Measurements from ENCODE around the gene RPTOR. TPM values are rescaled to one million over a fixed set of nuclear protein-coding genes. Genes with fewer than 3 reads are reported as not detected.

RPTOR gene
- total RNA-seq, 1 donor from 2014 or later: 35.7 TPM

DNA sequence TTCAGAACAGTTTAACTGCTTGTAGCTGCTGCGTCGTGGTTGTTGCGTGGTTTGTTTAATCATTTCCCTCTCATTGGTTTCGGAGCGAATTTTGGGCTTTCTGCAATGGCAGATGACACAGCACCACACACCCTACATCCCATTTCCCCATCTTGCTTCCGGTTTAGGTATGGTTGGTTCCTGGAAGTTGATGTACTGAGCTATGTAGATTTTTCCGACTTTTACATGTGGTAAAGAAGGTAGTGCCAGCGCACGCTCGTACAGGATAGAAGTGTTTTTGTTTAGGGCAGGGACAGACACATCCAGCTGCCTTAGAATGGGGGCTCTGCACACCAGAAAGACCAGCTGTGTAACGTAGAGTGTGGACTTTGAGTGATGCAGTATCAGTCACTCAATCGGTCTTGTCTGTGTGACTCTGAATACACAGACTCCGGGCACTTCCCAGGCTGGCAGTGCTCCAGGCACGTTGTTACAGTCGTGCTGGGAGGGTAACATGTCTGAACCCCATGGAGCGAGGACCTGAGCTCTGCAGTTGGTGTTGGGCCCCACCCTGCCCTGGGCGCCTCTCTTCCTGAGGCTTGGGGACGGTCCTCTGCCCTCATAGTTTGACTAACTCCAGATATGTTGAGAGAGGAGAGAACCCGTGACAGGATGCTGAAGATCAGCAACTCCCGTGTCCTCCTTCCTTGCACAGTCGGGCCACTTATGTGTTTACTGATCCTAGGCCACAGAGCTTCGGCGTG, 275.0 kb downstream of the RPTOR start:
- intact Hi-C loops (cut with DNase I): no loop called here
- ATAC-seq: no peak
- peak; percentile 58 for DNase-seq (ENCODE audit: low spot score)

GRCh38 chr17:80820331-80820730, 275.7 kb downstream of the RPTOR start:
- ATAC-seq (no peak), DNase-seq (ENCODE audit: low spot score) (peak; percentile 22)
- intact Hi-C loops (cut with DNase I): no loop called here

- DNase-seq (ENCODE audit: low spot score) (no peak), ATAC-seq (no peak)
- intact Hi-C loops (cut with DNase I): no loop called here
These were observed 276.9 kb downstream of the RPTOR start for GRCh38 chr17:80821546-80821945.

- DNase-seq (ENCODE audit: low spot score) (no peak), ATAC-seq (no peak)
- intact Hi-C loops (cut with DNase I): no loop called here
These were observed 277.5 kb downstream of the RPTOR start for GRCh38 chr17:80822021-80822699.

- DNase-seq (ENCODE audit: low spot score) (no peak), ATAC-seq (no peak)
- intact Hi-C loops (cut with DNase I): no loop called here
These were observed 278.2 kb downstream of the RPTOR start for GRCh38 chr17:80822700-80823410.

- no peak for ATAC-seq
- DNase-seq (ENCODE audit: low spot score): no peak
- intact Hi-C loops (cut with DNase I): no loop called here
These were observed 280.2 kb downstream of the RPTOR start for GRCh38 chr17:80824549-80825470.

DNA sequence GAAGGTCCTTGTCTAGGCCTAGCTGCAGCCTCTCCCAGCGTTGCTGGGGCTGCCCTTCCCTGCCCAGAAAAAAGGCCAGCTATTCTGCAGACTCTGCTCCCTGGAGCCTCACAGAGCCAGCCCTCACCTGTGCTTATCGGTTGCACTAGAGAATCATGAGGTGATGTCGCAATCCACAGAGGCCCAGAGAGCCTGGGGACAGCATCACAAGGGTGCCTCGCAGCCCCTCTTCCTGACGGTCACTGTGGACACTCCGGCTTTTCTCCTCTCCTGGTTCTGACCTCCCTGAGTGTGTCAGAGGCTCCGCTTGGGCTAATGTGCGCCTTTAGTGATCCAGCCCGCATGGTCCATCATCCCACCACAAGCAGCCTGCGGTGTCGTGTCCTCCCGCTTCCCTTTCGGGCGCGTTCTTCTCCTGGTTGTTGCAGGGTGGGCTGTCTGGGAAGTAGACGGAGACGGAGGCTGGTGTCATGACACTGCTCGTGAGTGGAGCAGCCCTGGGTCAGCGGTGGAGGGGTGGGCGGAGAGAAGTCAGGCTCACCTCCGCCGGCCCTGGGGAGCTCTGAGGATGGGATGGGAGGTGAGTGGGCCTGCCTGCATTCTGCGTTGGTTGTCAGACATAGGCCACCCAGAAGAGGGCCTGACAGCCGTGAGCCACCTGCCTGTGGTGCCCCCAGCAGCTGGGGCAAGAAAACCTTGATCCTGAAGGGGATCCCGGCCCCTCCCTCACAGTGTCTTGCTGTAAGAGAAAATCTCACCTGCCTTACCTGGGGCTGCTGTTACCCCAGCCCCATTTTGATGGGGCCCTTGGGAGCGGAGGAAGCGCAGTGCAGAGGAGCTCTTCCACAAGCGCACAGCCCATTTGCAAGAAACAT, 281.1 kb downstream of the RPTOR start:
- DNase-seq (ENCODE audit: low spot score) (peak; percentile 54), ATAC-seq (no peak)
- intact Hi-C loops (cut with DNase I): no loop called here

- peak; percentile 26 for ATAC-seq
- intact Hi-C loops (cut with DNase I): no loop called here
These were observed 281.8 kb downstream of the RPTOR start for GRCh38 chr17:80826346-80826954.

DNA sequence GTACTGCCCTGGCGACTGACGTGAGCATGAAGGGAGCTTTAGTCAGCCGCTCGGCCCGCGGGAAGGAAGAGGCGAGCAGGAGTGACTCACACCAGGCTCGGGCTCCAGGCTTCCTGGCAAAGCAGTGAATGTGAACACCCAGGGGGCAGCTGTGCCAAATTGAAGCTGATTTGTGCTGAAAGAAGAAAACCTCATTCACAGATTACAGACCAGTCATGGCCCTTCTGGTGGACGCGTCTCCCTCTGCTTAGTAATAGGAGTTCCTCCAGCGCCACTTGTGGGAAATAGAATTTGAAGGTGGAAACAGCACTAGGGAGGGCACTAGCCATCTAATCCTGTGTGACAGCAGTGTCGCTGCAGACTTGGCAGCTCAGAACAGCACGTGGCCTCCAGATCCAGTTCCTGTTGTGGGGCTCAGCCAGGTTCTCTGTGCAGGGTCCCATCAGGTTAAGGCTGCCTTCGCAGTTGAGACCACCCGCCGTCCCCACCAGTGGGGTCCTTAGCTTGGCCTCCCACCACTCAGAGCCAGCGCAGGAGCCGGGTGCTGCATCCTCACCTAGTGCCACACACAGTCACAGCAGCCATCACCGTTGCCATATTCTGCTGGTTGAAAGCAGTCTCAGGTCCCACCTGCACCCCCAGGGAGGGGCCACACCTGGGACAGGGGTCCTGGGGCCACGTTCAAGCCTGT, 282.5 kb downstream of the RPTOR start:
- DNase-seq (ENCODE audit: low spot score) (peak; percentile 65), ATAC-seq (peak; percentile 71)
- intact Hi-C loops (cut with DNase I): no loop called here

More at GRCh38 chr17:80826346-80826954, 281.8 kb downstream of the RPTOR start:
- DNase-seq (ENCODE audit: low spot score): peak; percentile 45

GRCh38 chr17:80827646-80828643, 283.3 kb downstream of the RPTOR start:
- no peak for DNase-seq (ENCODE audit: low spot score)
- intact Hi-C loops (cut with DNase I): no loop called here
- ATAC-seq: no peak

- no peak for DNase-seq (ENCODE audit: low spot score)
- intact Hi-C loops (cut with DNase I): no loop called here
- no peak for ATAC-seq
These were observed 284.7 kb downstream of the RPTOR start for GRCh38 chr17:80829166-80829813.

- no peak for DNase-seq (ENCODE audit: low spot score)
- intact Hi-C loops (cut with DNase I): no loop called here
- ATAC-seq: no peak
These were observed 285.6 kb downstream of the RPTOR start for GRCh38 chr17:80830020-80830780.

DNA sequence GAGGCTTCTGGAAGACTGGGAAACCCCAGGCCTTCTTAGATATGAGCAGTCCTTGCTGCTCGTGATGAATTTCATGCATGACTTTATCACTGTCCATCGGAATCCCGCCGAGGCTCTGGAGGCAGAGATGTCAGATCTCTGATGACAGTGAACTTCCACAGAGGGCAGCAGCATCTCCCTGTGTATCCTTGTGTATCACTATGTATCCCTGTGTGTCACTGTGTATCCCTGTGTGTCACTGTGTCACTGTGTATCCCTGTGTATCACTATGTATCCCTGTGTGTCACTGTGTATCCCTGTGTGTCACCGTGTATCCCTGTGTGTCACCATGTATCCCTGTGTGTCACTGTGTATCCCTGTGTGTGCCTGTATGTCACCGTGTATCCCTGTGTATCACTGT, 286.9 kb downstream of the RPTOR start:
- DNase-seq (ENCODE audit: low spot score) (no peak), ATAC-seq (no peak)
- intact Hi-C loops (cut with DNase I): no loop called here

GRCh38 chr17:80832266-80832676, 287.6 kb downstream of the RPTOR start:
- DNase-seq (ENCODE audit: low spot score) (no peak), ATAC-seq (peak; percentile 66)

More at GRCh38 chr17:80832266-80832676, 287.6 kb downstream of the RPTOR start:
- intact Hi-C loops (cut with DNase I): no loop called here

All from sciatic nerve (tissue), 2 donors.